Neural progenitor cell (in vitro differentiated cells): ENCODE measurements around the gene KIF16B. TPM values are rescaled to one million over a fixed set of nuclear protein-coding genes. Genes with fewer than 3 reads are reported as not detected.

Experiments
- DNase-seq: peaks from one replicate; pipeline ENCODE4 v3.0.0-alpha.2; 2016; ENCODE audit warnings: low spot score
- H2AFZ ChIP-seq: fragments of 200-600 bp; sonication (generic); replicated peaks from 2 replicates; pipeline ENCODE4 v1.6.1; 2016; ENCODE audit warnings: antibody characterized with exemption
- H3F3A ChIP-seq: fragments of 200-600 bp; sonication (generic); 2 replicates; pipeline ENCODE4 v1.6.1; 2016; ENCODE audit warnings: antibody characterized with exemption, low read depth
- H3K27ac ChIP-seq: fragments of 200-600 bp; sonication (generic); 2 replicates; pipeline ENCODE4 v1.5.1; 2016; ENCODE audit warnings: mild to moderate bottlenecking
- H3K27me3 ChIP-seq: fragments of 200-600 bp; sonication (generic); 2 replicates; pipeline ENCODE4 v1.6.1; 2016; ENCODE audit warnings: mild to moderate bottlenecking, moderate library complexity
- H3K36me3 ChIP-seq: fragments of 200-600 bp; sonication (generic); 2 replicates; pipeline ENCODE4 v1.5.1; 2016
- H3K4me1 ChIP-seq: fragments of 200-600 bp; sonication (generic); 2 replicates; pipeline ENCODE4 v1.6.1; 2016; ENCODE audit warnings: mixed run types
- H3K4me2 ChIP-seq: fragments of 200-600 bp; sonication (generic); 2 replicates; pipeline ENCODE4 v1.6.1; 2016
- H3K4me3 ChIP-seq: fragments of 200-600 bp; sonication (generic); 2 replicates; pipeline ENCODE4 v1.5.1; 2016
- H3K79me2 ChIP-seq: fragments of 200-600 bp; sonication (generic); 2 replicates; pipeline ENCODE4 v1.6.1; 2016; ENCODE audit warnings: low read depth
- H3K9ac ChIP-seq: fragments of 200-600 bp; sonication (generic); 2 replicates; pipeline ENCODE4 v1.6.1; 2016
- H3K9me3 ChIP-seq: fragments of 200-600 bp; sonication (generic); 2 replicates; pipeline ENCODE4 v1.5.1; 2016; ENCODE audit warnings: low read depth
- H4K20me1 ChIP-seq: fragments of 200-600 bp; sonication (generic); 2 replicates; pipeline ENCODE4 v1.6.1; 2016; ENCODE audit warnings: low read depth
- H3K27ac Mint-ChIP-seq: 3 replicates; pipeline ENCODE4 v1.8.0; 2021; ENCODE audit warnings: mixed read lengths
- H3K27me3 Mint-ChIP-seq: 2 replicates; pipeline ENCODE4 v1.8.0; 2022; ENCODE audit warnings: low read depth, mild to moderate bottlenecking, inconsistent platforms, moderate library complexity, mixed read lengths; ENCODE audit not compliant: insufficient read depth
- H3K36me3 Mint-ChIP-seq: 3 replicates; pipeline ENCODE4 v1.8.0; 2021; ENCODE audit warnings: mixed read lengths
- H3K4me1 Mint-ChIP-seq: 3 replicates; pipeline ENCODE4 v1.8.0; 2021; ENCODE audit warnings: mixed read lengths
- H3K4me3 Mint-ChIP-seq: 3 replicates; pipeline ENCODE4 v1.8.0; 2021; ENCODE audit warnings: mild to moderate bottlenecking, moderate library complexity, mixed read lengths
- H3K9me3 Mint-ChIP-seq: 3 replicates; pipeline ENCODE4 v1.8.0; 2020; ENCODE audit warnings: mixed read lengths
- EZH2 ChIP-seq: fragments of 200-600 bp; sonication (generic); IDR thresholded peaks from 2 replicates; pipeline ENCODE4 v1.6.1; 2017; ENCODE audit warnings: antibody characterized with exemption, mild to moderate bottlenecking, moderate library complexity
- EZH2phosphoT487 ChIP-seq: fragments of 200-600 bp; sonication (generic); IDR thresholded peaks from 2 replicates; pipeline ENCODE4 v1.6.1; 2017; ENCODE audit warnings: antibody characterized with exemption
- total RNA-seq: library from RNA; depleted of rRNA; stranded (reverse); fragments of >200 nt; gene quantifications from 2 replicates; pipeline ENCODE4 v1.2.3, GENCODE V29; 2015; ENCODE audit warnings: low replicate concordance
- TF ChIP-seq, protein P1 (sequence below): fragments of 200-600 bp; sonication (generic); IDR thresholded peaks from 2 replicates; pipeline ENCODE4 v1.5.1; 2017; ENCODE audit warnings: antibody characterized with exemption, mild to moderate bottlenecking

Gene KIF16B
- total RNA-seq, 1 donor from 2014 or later, result 15.5 TPM

DNA sequence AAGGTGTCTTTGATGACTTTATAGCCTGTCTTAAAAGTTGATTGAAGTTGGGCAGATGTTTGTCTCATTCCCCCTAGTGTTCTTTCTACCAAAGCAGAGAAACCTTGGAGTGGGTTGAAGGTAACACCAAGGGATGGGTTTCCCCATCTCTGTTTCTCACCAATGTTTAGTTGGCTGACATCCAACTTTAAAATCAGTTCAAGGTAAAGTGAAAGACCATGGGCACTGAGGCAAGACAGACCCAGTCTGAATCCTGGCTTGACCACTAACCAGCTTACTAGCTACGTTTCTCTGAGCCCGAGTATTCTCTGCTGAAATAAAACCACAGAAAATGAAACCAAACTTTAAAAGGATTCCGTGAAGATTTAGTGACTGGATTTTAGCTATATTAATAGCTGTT is 258.9 kb downstream of the KIF16B start:
- Histone ChIP-seq H3K27ac (no peak overlapping the region), H3K36me3 (no peaks in the 10 kb centered on the region), H2AFZ (no peak overlapping the region), H3K27me3 (no peaks in the 10 kb centered on the region), H3F3A (peaks cover 1% of the 10 kb centered on the region), H3K4me1 (no peaks in the 10 kb centered on the region), H4K20me1 (no peaks in the 10 kb centered on the region), H3K4me3 (no peak overlapping the region), H3K9me3 (no peaks in the 10 kb centered on the region), H3K4me2 (no peak overlapping the region), H3K79me2 (no peaks in the 10 kb centered on the region), H3K9ac (no peak overlapping the region)
- DNase-seq, result no peak
- H3K27me3 Mint-ChIP-seq, result peaks cover under 1% of the 10 kb centered on the region
- no peaks in the 10 kb centered on the region for H3K4me1 Mint-ChIP-seq
- TF ChIP-seq EZH2phosphoT487 (no peak), EZH2 (no peak)
- TF ChIP-seq, protein P1, sequence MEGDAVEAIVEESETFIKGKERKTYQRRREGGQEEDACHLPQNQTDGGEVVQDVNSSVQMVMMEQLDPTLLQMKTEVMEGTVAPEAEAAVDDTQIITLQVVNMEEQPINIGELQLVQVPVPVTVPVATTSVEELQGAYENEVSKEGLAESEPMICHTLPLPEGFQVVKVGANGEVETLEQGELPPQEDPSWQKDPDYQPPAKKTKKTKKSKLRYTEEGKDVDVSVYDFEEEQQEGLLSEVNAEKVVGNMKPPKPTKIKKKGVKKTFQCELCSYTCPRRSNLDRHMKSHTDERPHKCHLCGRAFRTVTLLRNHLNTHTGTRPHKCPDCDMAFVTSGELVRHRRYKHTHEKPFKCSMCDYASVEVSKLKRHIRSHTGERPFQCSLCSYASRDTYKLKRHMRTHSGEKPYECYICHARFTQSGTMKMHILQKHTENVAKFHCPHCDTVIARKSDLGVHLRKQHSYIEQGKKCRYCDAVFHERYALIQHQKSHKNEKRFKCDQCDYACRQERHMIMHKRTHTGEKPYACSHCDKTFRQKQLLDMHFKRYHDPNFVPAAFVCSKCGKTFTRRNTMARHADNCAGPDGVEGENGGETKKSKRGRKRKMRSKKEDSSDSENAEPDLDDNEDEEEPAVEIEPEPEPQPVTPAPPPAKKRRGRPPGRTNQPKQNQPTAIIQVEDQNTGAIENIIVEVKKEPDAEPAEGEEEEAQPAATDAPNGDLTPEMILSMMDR, result no peak
- peaks cover 3% of the 10 kb centered on the region for H3K9me3 Mint-ChIP-seq
- H3K36me3 Mint-ChIP-seq, result peaks cover 28% of the 10 kb centered on the region
- no peak overlapping the region for H3K4me3 Mint-ChIP-seq
- H3K27ac Mint-ChIP-seq, result no peak overlapping the region

DNA sequence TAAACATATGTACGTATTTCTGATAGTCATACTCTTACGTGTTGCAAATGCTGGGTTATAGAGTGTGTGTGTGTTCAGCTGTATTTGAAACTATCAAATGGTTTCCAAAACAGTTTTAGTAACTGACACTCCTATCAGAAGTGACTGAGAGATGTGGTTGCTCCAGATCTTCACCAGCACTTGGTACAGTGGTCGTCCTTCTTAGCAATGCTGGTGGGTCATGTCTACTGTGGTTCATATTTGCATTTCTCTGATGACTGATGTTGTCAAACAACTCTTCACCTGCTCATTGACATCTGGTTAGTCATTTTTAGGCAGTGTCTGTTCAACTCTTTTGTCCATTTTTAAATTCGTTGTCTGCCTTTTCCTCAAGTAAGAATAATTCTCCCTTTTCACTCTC is 259.3 kb downstream of the KIF16B start:
- Histone ChIP-seq H3K4me1 (no peaks in the 10 kb centered on the region), H3F3A (no peaks in the 10 kb centered on the region), H3K4me2 (no peak overlapping the region), H3K9ac (no peak overlapping the region), H3K27ac (no peak overlapping the region), H3K36me3 (no peaks in the 10 kb centered on the region), H3K79me2 (no peaks in the 10 kb centered on the region), H3K9me3 (no peaks in the 10 kb centered on the region), H3K27me3 (no peaks in the 10 kb centered on the region), H3K4me3 (no peak overlapping the region), H4K20me1 (no peaks in the 10 kb centered on the region), H2AFZ (no peak overlapping the region)
- Mint-ChIP-seq H3K27ac (no peak overlapping the region), H3K27me3 (peaks cover 4% of the 10 kb centered on the region), H3K4me3 (no peak overlapping the region), H3K4me1 (peaks cover under 1% of the 10 kb centered on the region), H3K9me3 (peaks cover 3% of the 10 kb centered on the region), H3K36me3 (peaks cover 30% of the 10 kb centered on the region)
- TF ChIP-seq, protein P1, result no peak
- TF ChIP-seq EZH2 (no peak), EZH2phosphoT487 (no peak)
- no peak for DNase-seq

DNA sequence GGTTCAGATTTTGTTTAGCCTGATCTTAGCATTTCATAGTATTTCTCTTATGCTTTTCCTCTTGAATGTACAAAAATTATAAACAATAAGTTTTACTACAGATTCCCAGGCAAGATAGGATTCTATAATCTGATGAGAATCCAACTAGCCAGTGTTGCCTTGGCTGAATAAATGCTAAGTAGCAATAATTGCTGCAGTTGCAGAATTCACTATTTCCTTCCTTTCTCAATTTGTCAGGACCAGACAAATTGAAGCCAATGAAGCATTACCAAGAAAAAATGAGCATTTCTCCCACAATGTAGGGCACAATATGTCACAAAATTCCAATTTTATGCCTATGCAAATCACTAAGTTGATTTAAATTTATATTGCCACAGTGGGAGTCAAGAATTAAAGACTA is 260.2 kb downstream of the KIF16B start:
- no peak overlapping the region for H3K4me2 ChIP-seq
- no peaks in the 10 kb centered on the region for H3K4me1 ChIP-seq
- no peak overlapping the region for H3K27ac Mint-ChIP-seq
- H3K4me1 Mint-ChIP-seq, result peaks cover 3% of the 10 kb centered on the region
- H4K20me1 ChIP-seq, result no peaks in the 10 kb centered on the region
- H3K36me3 ChIP-seq, result no peaks in the 10 kb centered on the region
- H3K4me3 Mint-ChIP-seq, result no peak overlapping the region
- no peak overlapping the region for H3K4me3 ChIP-seq
- DNase-seq, result no peak
- no peak overlapping the region for H3K9ac ChIP-seq
- peaks cover 1% of the 10 kb centered on the region for H3K9me3 Mint-ChIP-seq
- peaks cover 24% of the 10 kb centered on the region for H3K36me3 Mint-ChIP-seq
- H3K79me2 ChIP-seq, result no peaks in the 10 kb centered on the region
- H3K27me3 Mint-ChIP-seq, result peaks cover 6% of the 10 kb centered on the region
- no peak overlapping the region for H2AFZ ChIP-seq
- TF ChIP-seq EZH2phosphoT487 (no peak), EZH2 (no peak)
- TF ChIP-seq, protein P1, result no peak
- no peak overlapping the region for H3K27ac ChIP-seq
- no peaks in the 10 kb centered on the region for H3K27me3 ChIP-seq
- H3F3A ChIP-seq, result no peaks in the 10 kb centered on the region
- no peaks in the 10 kb centered on the region for H3K9me3 ChIP-seq
